ENCODE results near the gene MAPK11.

- TF ChIP-seq CTCF (IDR thresholded peaks at IDR 0.05) (no peak), EZH2phosphoT487 (IDR thresholded peaks at IDR 0.05) (no peak), EZH2 (IDR thresholded peaks at IDR 0.05) (no peak)
Observed at GRCh38 chr22:50247748-50248147, 22.4 kb downstream of the MAPK11 start.
